Fibroblast of upper back skin (primary cell): ENCODE measurements around the gene IFNA10.
"Not testable (repeated sequence)": the region's sequence is repeated elsewhere in the genome, so short reads cannot be mapped to it uniquely, and the experiment has no call there.

Experiments
- DNase-seq: peaks from one replicate; pipeline ENCODE4 v3.0.0-alpha.2; 2013

The IFNA10 gene

DNA sequence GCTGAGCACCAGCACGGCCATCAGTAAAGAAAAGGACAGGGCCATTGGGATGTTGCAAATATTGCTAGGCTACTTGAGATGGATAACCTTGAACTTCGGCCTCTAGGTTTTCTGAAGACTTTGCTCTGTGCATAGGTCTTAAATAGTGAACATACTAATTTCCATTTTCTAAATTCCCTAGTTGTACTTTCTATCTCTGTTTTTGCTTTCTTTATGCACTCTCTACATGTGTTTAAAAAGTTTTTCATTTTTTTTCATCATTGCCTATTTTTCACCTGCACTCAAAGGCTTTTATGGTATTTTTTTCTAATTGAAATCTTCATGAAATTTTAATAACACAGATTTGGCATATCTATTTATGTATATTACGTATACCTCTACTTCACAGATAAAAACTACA lies 19.5 kb downstream of the IFNA10 start, which contains the start of gene IFNA4:
IFNA4 (minus strand) TSS at position 101 of the 400 bp plus-strand sequence; CDS start at position 45, 56 bp downstream.
- DNase-seq: not testable (repeated sequence)

DNA sequence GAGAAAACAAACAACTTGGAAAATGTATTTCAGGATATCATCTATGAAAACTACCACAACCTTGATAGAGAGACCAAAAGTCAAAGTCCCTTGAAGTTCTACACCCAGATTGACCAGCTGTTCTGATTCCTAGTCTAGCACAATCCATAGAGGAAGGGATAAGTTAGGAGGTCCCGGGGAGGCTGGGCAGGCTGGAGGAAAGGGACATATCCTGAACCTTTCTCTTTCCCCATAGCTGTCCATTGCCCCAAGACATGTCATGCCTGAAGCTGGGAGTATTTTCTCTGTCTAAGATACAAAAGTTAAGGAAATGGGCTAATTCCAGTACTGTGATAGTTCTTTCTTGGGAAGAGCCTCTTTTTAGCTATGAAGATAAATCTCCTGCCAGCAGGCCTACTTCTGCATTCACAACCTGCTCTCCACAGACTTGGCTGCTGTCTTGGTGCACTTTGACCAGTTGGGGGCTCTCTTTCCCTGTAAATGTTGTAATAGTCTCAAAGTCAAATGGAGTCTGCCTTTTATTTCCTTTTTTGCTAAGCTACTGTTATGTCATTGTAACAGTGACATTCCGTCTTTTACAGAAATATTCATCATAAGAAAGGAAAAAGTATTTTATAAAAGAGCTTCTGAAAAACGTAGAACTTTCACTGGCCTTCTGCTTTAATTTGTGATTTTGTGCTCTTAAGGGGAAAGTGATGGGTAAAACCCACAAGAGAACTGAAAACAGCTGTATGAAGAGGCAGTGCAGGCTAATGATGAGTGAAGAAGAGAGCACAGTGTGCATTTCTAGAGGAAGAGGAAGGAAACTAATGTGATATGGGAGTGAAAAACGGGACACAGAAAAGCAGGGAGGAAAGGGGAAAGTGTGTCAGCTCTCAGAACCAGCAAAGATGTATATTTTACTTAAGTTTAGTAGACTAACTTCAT lies 23.9 kb downstream of the IFNA10 start:
- peak; percentile 3 for DNase-seq

DNA sequence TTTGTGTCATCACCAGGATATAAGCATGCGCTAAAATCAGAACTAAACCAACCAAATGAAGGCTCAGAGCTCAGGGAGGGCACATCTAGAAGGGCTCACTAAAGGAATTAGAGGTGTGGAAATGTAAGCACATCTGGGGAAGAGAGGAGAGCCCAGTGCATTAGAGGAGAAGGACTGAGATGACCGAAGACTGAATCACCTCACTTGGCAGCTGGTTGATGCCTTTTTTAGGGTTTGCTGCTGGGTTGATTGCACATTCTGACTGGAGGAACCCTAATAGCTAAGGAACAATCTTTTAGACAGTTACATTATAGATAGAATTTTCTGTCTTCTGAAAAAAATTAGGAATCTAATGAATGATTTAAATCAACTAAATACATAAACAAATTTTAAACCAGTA lies 32.3 kb downstream of the IFNA10 start:
- DNase-seq: no peak

DNA sequence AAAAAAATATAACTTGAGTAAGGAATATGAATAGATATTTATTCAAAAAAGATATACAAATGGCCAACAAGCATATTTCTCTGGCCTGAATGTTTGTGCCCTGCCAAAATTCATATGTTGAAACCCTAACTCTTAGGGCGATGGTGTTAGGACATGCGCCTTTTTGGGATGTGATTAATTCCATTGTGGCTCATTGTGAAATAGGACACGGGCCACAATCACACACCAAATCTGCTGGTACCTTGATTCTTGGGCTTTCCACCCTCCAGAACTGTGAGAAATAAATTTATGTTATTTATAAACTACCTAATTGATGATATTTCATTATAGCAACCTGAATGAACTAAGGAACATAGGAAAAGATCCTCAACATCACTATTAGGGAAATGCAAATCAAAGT lies 34.8 kb downstream of the IFNA10 start:
- DNase-seq: no peak

DNA sequence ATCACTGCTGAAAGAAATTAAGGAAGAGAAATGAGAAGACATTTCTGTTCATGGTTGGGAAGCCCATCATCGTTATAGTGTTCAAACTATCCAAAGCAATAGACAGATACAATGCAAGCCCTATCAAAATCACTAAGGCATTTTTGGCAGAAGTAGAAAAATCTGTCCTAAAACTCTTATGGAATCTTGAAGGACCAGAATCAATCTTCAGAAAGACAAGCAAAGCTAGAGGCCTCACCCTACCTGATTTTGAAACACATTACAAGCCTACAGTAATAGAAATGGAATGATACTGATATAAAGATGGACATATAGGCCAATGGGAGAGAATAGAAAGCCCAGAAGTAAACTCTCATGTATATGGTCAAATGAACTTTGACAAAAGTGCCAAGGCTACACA lies 35.6 kb downstream of the IFNA10 start:
- DNase-seq: no peak

DNA sequence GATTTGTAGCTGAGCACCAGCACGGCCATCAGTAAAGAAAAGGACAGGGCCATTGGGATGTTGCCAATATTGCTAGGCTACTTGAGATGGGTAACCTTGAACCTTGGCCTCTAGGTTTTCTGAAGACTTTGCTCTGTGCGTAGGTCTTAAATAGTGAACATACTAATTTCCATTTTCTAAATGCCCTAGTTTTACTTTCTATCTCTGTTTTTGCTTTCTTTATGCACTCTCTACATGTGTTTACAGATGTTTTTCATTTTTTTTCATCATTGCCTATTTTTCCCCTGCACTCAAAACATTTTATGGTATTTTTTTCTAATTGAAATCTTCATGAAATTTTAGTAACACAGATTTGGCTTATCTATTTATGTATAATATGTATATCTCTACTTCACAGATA lies 40.4 kb downstream of the IFNA10 start, which contains the start of gene IFNA21:
IFNA21 (minus strand) TSS at position 101 of the 400 bp plus-strand sequence; CDS start at position 53, 48 bp downstream.
- DNase-seq: not testable (repeated sequence)

DNA sequence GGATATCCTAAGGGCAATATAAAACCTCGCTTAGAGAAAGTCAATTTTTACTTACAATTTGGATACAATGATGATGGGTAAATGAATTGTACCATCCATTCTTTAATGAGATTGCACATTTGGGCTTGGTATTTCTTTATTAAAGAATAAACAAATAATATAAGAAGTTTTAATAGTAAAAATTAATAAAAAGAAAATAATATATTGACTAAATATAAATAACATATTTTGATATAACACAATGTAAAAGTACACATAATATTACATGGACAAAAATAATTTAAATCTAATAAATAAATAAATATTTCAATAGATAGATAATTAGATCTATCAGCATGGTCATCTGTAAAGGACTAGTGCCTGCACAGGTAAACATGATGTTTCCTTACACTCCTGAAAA lies 41.4 kb downstream of the IFNA10 start:
- DNase-seq: no peak

DNA sequence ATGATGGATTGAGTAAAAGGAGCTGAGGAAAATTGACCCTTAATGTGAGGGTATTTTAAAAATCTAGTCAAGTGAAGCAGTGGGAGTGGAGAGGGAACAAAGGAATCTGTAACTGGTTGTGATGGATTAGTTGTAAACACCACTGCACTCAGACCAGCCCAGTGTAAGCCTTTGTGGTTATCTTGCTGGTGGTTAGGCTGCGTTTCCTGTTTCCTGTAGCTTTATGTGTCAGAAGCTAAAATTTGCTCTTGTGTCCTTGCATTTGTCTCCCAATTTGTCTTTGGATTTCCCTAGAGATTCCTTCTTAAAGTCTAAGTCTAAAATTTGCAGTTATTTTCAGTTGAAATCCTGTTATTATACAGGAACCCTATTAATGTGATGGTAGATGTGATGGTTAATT lies 46.8 kb downstream of the IFNA10 start:
- peak; percentile 12 for DNase-seq
